NCI-H748 (cell line): Measurements from ENCODE around the gene RNF7.
"Not testable (repeated sequence)": the region's sequence is repeated elsewhere in the genome, so short reads cannot be mapped to it uniquely, and the experiment has no call there.

Experiments
- DNase-seq: peaks from one replicate; lab custom pipeline; 2025; ENCODE audit not compliant: unreplicated experiment; lab: John Stamatoyannopoulos, UW

Gene RNF7

GRCh38 chr3:141777957-141778813 lies 40.1 kb downstream of the RNF7 start:
- no peak for DNase-seq

- DNase-seq, result no peak
These were observed 41.6 kb downstream of the RNF7 start for GRCh38 chr3:141779667-141780066.

GRCh38 chr3:141782386-141782932 lies 44.4 kb downstream of the RNF7 start:
- no peak for DNase-seq

- no peak for DNase-seq
These were observed 45.5 kb downstream of the RNF7 start for GRCh38 chr3:141783632-141784031.

GRCh38 chr3:141784096-141784495 lies 46.0 kb downstream of the RNF7 start:
- no peak for DNase-seq

GRCh38 chr3:141784531-141784930 lies 46.4 kb downstream of the RNF7 start:
- no peak for DNase-seq

GRCh38 chr3:141788149-141788548 lies 50.1 kb downstream of the RNF7 start:
- DNase-seq, result no peak

GRCh38 chr3:141788750-141789149 lies 50.7 kb downstream of the RNF7 start:
- DNase-seq, result not testable (repeated sequence)

- no peak for DNase-seq
These were observed 51.2 kb downstream of the RNF7 start for GRCh38 chr3:141789281-141789680.

GRCh38 chr3:141790171-141790570 lies 52.1 kb downstream of the RNF7 start:
- DNase-seq, result no peak

GRCh38 chr3:141792495-141792894 lies 54.4 kb downstream of the RNF7 start:
- no peak for DNase-seq

- no peak for DNase-seq
These were observed 55.6 kb downstream of the RNF7 start for GRCh38 chr3:141793476-141794260.

GRCh38 chr3:141795276-141795675 lies 57.2 kb downstream of the RNF7 start:
- no peak for DNase-seq

GRCh38 chr3:141795741-141796080 lies 57.6 kb downstream of the RNF7 start:
- no peak for DNase-seq

- DNase-seq, result no peak
These were observed 58.2 kb downstream of the RNF7 start for GRCh38 chr3:141796081-141796888.
